ENCODE data around the gene OR4D1.
A peak's percentile ranks its signal among the peaks of the same experiment; 100 is the strongest.

Gene OR4D1

DNA sequence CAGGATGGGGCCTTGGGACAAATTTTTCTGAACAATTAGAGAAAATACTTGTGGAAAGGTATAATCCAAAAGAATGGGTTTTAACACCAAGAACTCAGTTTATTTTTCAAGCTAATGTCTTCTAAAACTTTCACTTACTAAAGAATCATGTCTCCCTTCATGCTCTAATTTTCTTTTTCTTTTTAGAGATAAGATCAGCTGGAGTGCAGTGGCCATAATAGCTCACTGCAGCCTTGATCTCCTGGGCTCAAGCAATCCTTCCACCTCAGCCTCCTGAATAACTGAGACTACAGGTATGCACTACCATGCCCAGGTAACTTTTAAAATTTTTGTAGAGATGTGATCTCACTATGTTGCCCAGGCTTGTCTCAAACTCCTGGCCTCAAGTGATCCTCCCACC is 5.5 kb downstream of the OR4D1 start:
- DNase-seq (ENCODE audit: low spot score), result no peak

DNA sequence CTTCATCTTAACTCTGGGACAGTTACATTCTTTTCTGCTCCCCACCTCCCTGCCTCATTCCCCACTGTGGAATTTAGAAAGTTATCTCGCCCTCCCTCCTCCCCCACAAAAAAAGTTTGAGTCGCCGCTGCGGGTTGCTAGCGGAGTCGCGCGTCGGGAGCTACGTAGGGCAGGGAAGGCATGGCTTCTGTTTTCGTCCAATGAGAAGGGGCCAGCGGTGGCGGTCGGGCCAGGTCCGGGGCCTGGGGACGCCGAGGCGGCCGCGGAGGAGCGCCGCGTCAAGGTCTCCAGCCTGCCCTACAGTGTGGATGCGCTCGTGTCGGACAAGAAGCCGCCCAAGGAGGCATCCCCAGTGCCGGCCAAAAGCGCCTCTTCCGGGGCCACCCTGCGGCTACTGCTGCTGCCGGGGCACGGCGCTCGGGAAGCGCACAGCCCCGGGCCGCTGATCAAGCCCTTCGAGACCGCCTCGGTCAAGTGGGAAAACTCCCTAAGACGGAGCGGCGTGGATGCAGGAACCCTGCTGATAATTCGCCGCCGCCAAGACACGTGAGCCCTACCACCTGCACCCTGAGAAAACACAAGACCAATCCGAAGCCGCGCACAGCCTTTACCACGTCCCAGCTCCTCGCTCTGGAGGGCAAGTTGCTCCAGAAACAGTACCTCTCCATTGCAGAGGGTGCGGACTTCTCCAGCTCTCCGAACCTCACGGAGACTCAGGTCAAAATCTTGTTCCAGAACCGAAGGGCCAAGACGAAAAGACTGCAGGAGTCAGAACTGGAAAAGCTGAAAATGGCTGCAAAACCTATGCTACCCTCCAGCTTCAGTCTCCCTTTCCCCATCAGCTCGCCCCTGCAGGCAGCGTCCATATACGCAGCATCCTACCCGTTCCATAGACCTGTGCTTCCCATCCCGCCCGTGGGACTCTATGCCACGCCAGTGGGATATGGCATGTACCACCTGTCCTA is 8.9 kb downstream of the OR4D1 start:
- DNase-seq (ENCODE audit: low spot score), result peak; percentile 4

DNA sequence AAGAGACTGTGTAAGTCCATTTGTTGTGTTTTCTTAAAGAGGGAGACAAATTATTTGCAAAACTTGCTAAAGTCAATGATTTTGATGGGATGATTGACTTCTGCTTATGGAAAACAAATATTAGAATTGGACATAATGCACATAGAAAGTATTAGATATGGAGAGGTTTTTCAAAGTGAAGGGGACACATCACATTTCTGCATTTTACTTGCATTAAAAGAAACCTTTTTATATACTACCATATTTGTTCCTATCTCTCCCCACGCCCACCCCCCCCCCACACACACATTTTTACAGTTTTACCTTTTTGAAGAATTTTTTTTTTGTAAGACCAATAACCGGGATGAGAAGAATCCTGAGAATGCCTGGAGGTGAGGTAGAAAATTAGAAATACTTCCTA is 10.0 kb downstream of the OR4D1 start:
- DNase-seq (ENCODE audit: low spot score), result no peak

DNA sequence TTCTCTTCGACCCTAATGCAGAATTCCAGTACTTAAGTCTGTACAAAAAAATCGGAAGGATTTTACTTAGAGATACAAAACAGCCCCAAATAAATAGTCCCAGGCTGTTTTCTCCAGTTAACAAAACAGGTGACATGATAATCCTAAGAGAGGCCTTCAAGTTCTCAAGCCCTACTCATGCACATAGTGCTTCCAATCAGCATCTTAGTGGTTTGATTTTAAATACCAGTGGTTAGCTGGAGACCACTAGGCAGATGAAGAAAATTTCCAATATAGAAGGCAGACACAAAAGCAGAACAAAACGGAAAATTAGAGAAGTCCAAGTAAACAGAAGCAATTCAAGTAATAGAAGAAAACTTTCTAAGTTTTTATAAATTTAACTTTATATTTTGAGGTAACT is 13.4 kb downstream of the OR4D1 start:
- DNase-seq (ENCODE audit: low spot score), result no peak

GRCh38 chr17:58165981-58166380 is 17.8 kb downstream of the OR4D1 start:
- no peak for DNase-seq (ENCODE audit: low spot score)

DNA sequence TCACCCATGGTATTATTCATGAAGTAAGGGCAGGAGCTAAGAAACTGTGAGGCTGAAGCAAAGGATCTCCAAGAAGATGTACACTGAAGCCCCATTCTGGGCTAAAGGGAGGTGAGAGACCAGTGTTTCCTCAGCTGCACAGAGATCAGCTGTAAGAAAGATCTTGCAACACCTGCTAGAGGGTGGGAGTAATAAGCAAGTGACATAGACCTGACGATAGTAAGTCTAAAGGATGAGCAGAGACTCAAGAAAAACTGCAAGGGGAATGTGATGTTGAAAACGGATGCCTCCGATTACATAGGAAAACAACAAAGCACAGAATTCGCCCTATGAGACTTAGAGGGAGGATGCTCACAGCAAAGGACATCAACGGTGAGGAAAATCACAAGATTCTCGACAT is 18.5 kb downstream of the OR4D1 start, which contains the start of gene OR4D2:
Gene OR4D2, plus strand, starts transcription at position 301 of the 400 bp plus-strand sequence. CDS start 2,674 bp downstream, outside the sequence.
- no peak for DNase-seq (ENCODE audit: low spot score)

DNA sequence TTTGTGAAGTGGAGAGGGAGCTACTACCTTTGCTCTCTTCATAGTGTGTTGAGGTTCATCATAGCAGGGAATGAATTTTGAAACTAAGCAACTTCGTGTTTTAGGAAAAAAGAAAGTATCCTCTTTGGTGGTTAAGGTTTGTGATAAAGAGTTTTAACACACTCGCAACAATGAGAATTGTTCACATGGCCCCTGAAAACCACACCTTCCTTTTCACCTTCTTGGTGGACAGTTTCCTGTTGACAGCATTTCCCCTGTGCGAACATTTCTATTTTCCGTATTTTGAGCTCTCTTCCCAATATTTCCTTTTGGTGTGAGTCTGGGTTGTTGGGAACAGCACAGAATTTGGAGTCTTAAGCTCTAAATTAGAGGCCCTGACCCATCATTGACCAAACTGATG is 22.4 kb downstream of the OR4D1 start:
- no peak for DNase-seq (ENCODE audit: low spot score)

GRCh38 chr17:58172369-58173071 is 24.3 kb downstream of the OR4D1 start:
- peak; percentile 50 for DNase-seq (ENCODE audit: low spot score)

DNA sequence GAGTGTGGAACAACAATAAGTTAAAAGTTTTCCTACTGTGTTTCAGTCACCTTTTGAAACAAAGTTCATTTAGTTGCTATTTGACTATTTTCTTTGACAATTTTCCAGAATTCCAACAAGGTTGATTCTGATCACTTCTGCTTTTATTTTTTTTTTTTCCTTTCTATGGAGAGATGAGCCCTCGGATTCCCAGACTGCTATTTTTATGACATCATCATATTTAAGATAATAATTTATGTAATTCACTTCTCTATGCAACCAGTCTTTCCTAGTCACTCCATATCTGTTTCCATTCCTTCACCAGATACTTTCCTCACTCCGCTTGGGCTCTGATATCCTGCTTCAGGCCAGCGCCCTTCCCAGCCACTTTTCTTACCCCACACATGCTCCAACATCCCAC is 26.7 kb downstream of the OR4D1 start:
- DNase-seq (ENCODE audit: low spot score), result no peak

GRCh38 chr17:58176200-58176599 is 28.0 kb downstream of the OR4D1 start:
- no peak for DNase-seq (ENCODE audit: low spot score)

- no peak for DNase-seq (ENCODE audit: low spot score)
Measured at GRCh38 chr17:58181796-58182195, 33.6 kb downstream of the OR4D1 start.

GRCh38 chr17:58183514-58183913 is 35.3 kb downstream of the OR4D1 start:
- no peak for DNase-seq (ENCODE audit: low spot score)

GRCh38 chr17:58184308-58184985 is 36.3 kb downstream of the OR4D1 start:
- DNase-seq (ENCODE audit: low spot score), result peak; percentile 71

- DNase-seq (ENCODE audit: low spot score), result no peak
Measured at GRCh38 chr17:58184986-58185761, 37.0 kb downstream of the OR4D1 start.

DNA sequence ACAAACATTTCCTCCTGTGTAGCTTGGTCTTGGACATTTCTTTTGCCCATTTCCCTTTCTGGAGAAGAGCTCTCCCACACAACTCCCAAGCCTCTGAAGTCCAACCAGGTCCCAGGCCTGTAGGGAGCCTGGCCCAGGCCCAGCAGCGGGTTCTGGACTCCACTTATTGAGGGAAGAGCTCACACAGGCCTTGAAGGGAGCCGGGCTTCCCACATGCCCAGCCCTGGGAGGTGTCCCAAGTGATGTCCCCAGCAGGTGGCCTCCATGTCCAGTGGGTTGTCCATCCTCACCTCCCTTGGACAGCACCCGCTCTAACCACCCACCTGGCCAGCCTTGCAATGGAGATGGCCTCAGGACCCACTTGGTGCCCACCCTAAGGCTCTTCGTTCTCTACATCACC is 38.4 kb downstream of the OR4D1 start:
- no peak for DNase-seq (ENCODE audit: low spot score)

DNA sequence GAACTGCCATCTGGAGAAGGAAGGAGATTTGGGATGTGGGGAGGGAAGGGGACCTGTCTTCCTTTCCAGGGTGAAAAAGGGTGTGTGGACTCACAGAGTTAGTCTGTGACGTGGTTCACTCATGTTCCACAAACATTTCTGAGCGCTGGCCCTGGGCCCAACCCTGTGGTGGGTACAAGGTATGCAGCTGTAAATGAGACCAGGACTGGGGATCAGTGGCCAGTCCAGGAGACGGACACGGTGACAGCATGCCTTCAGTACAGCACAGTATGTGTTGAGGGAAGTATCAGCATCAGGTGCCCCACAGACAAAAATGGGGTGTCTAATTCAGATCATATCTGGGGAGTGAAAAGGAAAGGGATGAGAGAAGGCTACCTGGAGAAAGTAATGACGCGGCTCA is 38.9 kb downstream of the OR4D1 start:
- no peak for DNase-seq (ENCODE audit: low spot score)

DNA sequence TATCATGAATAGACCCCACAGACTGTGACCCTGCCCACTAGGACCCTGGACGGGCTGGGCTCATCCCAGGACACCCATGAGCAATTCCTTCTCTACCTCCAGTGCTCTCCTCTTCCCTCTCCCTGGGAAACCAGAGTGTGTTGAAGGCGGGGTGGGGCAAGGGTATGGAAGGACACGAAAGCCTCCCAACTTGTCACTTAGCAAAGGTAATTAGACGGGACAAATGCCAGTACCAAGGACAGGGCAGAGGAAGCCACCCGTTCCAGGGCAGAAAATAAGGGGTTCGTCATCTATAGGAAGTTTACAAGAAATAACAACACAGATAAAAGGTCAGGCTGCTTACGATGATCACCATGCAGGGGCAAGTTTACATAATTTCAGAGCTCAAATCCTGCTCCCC is 39.5 kb downstream of the OR4D1 start:
- DNase-seq (ENCODE audit: low spot score), result no peak

GRCh38 chr17:58189436-58190146 is 41.4 kb downstream of the OR4D1 start:
- DNase-seq (ENCODE audit: low spot score), result peak; percentile 82

GRCh38 chr17:58191241-58191896 is 43.2 kb downstream of the OR4D1 start:
- peak; percentile 38 for DNase-seq (ENCODE audit: low spot score)

GRCh38 chr17:58192612-58193011 is 44.4 kb downstream of the OR4D1 start, which contains the start of gene EPX:
TSS of gene EPX (plus strand) at chr17:58192726. CDS start at chr17:58192847, 121 bp downstream.
- no peak for DNase-seq (ENCODE audit: low spot score)

Data from kidney tubule cell (primary cell).